Suppressor macrophage treated with lipopolysaccharide for 1 hour (primary cell): ENCODE data around the gene TFCP2.
"Not testable (repeated sequence)": the region's sequence is repeated elsewhere in the genome, so short reads cannot be mapped to it uniquely, and the experiment has no call there.

Experiments
- DNase-seq, 3 donors: peaks; one replicate each; pipeline ENCODE4 v3.0.0-alpha.2; 2020 to 2022

TFCP2 gene

GRCh38 chr12:51147309-51147708 is 25.6 kb downstream of the TFCP2 start:
- no peak for DNase-seq

- no peak for DNase-seq
These were observed 33.6 kb downstream of the TFCP2 start for GRCh38 chr12:51139292-51139844.

GRCh38 chr12:51132693-51133092 is 40.2 kb downstream of the TFCP2 start:
- no peak for DNase-seq

DNA sequence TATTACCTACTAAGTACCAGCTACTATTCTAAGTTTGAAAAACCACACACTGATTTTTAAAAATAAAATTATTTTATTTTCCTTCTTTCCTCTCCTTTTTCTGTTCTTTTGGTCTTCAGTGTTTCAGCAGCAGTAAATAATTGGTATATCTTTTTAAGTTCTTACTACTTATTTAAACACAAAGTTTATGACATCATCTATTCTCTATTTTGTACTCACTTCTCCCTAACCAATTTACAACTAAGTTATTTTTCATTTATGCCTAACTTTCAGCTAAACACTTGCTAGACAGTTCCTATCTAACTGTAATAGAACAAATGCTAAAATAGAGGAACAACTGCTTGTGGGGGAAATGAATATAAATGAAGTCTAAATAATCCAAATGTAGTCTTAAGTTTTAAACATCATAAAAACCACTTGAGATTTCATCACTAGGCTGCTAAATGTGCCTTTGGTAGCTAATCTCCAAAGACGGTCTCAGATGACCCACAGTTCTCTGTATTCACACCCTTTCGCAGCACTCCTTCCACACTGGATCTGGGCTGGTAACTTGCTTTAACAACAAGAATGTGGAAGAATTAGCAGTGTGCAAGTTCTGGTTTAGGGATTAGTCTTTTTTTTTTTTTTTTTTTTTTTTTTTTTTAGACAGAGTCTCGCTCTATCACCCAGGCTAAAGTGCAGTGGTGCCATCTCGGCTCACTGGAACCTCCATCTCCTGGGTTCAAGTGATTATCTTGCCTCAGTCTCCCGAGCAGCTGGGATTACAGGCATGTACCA is 41.0 kb downstream of the TFCP2 start:
- DNase-seq = peak in 1 of 3 donors; percentile 12

- DNase-seq = no peak
These were observed 44.0 kb downstream of the TFCP2 start for GRCh38 chr12:51128919-51129318.

GRCh38 chr12:51127050-51127729 is 45.7 kb downstream of the TFCP2 start:
- DNase-seq = peak; percentile 20 to 38 (median 26)

DNA sequence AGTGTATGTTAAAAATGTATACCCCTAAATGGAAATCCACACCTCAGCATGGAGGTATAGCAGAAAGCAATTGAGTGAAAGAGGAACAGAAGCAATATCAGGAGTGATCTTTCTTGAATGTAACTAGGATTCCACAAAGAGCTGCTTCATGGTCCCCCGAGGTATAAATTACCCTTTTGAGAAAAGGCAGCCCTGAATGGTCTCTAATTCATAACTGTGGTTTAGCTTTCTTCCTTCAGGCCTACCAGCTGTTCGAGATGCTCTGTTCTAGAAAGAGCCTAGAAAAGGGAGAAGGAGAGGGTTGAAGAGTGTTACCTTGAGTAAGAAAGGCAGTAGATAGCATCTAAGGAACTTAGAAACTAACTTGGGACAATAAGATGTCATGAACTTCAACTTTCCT is 46.6 kb downstream of the TFCP2 start:
- DNase-seq = no peak

DNA sequence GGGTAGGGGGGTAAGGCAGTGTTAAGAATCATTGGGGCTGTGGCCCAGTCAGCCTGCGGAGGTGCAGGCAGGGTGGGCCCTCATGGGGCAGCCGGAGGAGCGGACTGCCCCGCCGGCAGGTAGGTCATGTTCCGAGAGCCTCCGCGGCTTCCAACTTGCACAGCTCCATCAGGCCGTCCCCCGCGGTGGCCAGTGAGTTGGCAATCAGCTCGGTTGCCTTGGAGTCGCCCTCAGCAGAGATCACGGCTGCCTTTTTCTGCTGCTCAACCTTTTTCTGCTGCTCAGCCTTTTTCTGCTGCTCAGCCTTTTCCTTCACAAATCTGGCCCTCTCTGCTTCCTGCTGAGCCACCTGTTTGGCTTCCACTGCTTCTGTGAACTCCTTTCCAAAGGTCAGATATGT is 48.4 kb downstream of the TFCP2 start:
- DNase-seq = no peak

DNA sequence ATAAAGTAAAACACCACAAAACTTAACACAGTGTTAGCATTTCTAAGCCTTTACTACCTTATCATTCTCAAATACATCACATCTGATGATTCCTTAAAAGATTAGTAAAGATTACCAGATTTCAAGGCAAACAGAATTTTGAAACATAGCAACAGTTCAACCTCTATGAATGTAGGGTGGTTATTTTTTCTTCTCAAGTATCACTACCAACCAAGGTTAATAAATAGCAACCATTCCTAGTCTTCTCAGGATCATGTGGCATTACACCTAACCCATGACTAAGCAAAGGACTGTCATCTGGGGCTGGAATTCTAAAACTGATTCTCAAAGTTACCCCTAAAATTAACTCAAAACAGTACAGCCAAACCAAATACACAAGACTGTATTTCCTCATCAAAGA is 50.1 kb downstream of the TFCP2 start:
- DNase-seq = no peak

GRCh38 chr12:51118706-51119105 is 54.2 kb downstream of the TFCP2 start:
- no peak for DNase-seq

DNA sequence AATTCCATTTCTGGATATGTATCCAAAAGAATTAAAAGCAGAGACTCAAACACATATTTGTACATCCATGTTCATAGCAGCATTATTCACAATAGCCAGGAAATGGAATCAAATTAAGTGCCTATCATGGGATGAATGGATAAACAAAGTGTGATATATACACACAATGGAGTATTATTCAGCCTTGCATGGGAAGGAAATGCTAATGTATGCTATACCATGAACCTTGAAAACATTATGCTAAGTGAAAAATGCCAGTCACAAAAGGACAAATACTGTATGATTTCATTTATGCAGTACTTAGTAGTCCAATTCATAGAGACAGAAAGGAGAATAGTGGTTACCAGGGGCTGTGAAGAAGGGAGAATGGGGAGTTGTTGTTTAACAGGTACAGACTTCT is 57.4 kb downstream of the TFCP2 start:
- DNase-seq = no peak

DNA sequence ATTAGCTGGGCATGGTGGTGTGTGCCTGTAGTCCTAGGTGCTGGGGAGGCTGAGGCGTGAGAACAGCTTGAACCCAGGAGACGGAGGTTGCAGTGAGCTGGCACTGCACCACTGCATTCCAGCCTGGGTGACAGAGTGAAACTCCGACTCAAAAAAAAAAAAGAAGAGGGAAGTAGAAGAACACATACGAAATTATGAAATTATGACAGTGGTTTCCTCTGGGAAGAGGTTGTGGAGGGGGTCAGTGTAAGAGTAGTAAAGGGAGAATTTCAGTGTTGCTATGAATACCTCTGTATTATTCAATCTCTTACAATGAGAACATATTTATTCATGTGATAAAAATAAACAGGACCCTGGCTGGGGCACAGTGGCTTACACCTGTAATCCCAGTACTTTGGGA is 64.8 kb downstream of the TFCP2 start:
- peak; percentile 26 to 57 (median 39) for DNase-seq

DNA sequence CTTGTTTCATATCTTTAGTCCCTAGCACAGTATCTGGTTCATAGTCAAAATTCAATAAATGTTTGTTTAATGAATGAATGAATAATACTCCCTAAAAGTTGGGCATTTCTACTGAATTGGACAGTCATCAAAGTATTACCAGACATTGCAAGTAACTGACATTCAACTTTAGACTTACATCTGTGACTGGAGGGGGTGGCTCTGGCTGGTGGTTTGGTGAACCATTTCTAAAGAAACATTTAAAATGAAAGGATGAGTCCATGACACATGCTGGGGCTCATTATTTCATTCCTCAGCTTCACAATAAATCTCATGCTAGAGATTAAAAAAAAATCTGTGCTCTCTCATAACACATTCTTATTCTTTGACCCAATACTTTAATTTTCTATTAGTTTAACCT is 69.0 kb downstream of the TFCP2 start:
- DNase-seq = peak in 1 of 3 donors; percentile 11

DNA sequence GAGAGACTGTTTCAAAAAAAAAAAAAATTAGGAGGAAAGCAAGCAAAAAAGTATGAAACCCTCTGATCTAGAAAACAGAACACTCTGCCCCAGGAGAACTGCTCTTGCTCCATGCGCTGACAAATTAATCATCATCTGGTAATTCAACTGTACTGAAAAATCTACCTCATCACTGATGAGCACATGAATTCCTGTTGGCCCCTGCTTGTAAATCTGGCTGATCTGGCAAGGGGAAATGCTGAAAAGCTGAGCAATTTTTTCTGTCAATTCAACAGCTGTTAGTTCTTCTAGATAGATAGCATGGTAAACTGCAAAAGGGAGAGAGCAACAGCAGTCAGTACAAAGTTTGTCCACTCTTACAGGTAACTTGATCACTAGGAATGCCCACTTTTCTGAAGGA is 74.3 kb downstream of the TFCP2 start:
- DNase-seq = no peak

DNA sequence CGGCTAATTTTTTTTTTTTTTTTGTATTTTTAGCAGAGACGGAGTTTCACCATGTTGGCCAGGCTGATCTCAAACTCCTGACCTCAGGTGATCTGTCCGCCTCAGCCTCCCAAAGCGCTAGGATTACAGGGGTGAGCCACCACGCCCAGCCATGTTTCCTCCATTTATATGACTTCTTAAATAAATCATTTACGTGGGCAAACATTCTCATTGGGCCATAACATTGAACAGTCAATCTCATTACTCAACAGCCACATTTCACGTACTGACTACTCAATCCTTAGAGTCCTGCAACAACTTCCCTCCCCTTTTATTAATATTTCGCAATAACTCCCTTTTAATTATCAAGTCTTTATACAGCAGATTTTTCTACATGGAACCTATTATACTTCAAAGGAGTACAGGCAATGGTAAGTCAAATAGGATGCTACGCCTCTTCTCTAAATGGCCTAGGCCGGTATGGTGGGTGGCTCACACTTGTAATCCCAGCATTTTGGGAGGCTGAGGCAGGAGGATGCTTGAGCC is 82.2 kb downstream of the TFCP2 start:
- DNase-seq = no peak

DNA sequence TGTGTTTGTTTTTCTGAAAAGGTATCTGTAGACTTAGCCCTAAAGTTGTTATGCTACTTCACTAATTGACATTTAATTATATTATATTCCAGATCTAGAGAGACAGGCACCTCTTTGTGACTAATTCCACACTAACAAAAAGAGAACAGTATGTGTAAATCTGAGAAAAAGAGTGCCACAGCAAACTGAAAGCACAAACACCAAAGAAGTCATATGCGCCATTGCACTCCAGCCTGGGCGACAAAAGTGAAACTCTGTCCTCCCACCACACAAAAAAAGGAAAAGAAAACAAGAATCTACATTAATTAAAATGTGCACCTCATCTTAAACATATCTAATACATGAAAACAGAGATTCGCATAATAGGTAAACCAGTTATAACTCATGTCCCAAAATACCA is 85.1 kb downstream of the TFCP2 start:
- no peak for DNase-seq

GRCh38 chr12:51086933-51087332 is 86.0 kb downstream of the TFCP2 start:
- no peak for DNase-seq

GRCh38 chr12:51085757-51086156 is 87.2 kb downstream of the TFCP2 start:
- peak; percentile 39 to 55 (median 47) for DNase-seq

DNA sequence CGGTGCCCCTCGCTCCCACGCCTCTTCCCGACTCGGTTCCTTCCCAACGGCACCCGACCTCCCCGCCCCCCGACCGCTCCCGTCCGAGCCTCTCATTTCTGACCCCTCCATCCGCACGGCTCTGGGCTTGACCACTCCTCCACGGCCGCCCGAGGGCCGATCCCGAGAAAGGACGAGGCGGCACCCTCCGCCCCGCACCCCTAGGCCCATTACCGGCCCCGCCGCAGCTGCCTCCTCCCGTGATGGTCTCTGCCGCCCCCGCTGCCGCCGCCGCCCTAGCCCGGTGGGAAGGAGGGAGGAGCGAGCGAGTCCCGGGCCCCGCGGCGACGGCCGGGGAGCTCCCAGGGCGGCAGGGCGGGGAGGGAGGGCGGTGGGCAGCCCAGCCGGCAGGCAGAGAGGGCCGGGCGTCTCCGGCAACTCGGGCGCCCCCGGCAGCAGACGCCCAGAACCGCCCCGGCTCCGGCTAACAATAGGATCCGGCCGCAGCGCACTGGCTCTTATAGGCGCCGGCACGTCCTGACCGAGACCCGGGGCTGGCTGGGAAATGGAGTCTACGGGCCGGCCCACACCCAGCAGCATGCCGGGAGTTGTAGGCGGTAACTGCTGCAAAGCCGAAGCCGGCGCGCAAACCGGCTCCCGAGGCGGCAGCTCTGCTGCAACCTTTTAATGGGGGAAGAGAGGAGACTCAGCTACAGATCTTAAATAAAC is 89.7 kb downstream of the TFCP2 start, which contains the start of gene CSRNP2:
Gene CSRNP2 (minus strand): TSS at position 471 of the 708 bp plus-strand sequence. CDS start 7,035 bp downstream, outside the sequence.
- DNase-seq = peak; percentile 96 to 98 (median 97)

DNA sequence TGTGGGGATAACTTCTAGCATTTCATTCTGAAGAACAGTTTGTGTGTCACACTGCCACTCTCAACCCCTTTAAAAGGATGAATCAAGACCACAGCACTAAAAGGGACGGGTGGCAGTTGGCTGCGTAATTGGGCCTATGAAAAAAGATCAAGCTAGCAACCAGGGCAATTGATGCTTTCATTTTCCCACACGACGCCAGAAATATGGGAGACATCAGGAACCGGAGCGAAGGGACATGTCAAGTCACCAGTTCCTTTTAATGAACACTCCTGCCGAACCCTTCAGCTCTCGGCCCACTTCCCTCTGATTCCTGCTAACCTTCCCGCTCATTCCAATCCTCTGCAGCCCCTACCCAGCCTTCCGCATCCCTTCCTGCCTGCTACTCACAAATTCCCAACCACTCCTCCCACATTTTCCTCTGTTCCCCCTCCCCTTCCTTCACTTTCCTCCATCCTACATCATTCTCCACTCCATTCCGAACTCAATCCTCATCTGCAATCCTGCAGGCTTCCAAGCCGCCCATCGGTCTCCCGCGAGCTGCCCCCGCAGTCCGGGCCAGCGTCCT is 90.3 kb downstream of the TFCP2 start:
- peak; percentile 40 to 57 (median 52) for DNase-seq

DNA sequence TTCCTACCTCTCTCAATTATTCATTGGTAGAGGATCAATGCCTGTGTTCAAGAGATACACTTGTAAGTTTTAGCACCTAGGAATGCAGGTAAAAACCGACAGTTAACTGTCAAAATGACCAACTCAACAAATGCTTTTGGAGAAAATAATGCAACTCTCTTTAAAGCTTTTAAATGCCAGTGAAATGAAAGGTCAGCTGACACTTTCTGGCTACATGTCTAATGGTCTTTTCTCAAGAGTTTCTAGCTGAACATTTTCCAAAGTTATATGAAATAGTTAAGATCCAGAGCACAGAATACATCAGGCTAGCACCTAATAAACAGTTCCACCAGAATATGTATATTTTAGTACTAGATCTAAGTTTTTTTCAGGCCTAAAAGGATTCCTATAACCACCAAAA is 91.5 kb downstream of the TFCP2 start:
- no peak for DNase-seq

- no peak for DNase-seq
These were observed 92.8 kb downstream of the TFCP2 start for GRCh38 chr12:51080136-51080535.

GRCh38 chr12:51078866-51079265 is 94.1 kb downstream of the TFCP2 start:
- not testable (repeated sequence) for DNase-seq
